Body of pancreas (tissue), 4 donors: ENCODE measurements around the gene GALNT5. TPM values are rescaled to one million over a fixed set of nuclear protein-coding genes. Genes with fewer than 3 reads are reported as not detected.

Experiments used
- ATAC-seq: fragments of 150-250 bp; one replicate; pipeline ENCODE4 v1.9.1; 2016
- DNase-seq, 4 donors: peaks; one replicate each; pipeline ENCODE4 v3.0.0-alpha.2; 2019
- H3K27ac ChIP-seq, 4 donors: fragments of 200-600 bp; sonication (generic); 1 replicate in 3 of 4; 2 replicates in 1 of 4; pipeline versions ENCODE4 v1.5.1 to v1.6.1; 2016 to 2019; ENCODE audit warnings: mild to moderate bottlenecking in 1 of 4, mixed read lengths in 1 of 4, moderate library complexity in 1 of 4
- H3K27me3 ChIP-seq, 2 donors: fragments of 200-600 bp; sonication (generic); one replicate each; pipeline ENCODE4 v1.6.0; 2016; ENCODE audit warnings: mild to moderate bottlenecking in 1 of 2
- H3K36me3 ChIP-seq, 2 donors: fragments of 200-600 bp; sonication (generic); replicated peaks in 1 of 2; 2 replicates each; pipeline ENCODE4 v1.5.1; 2016; ENCODE audit warnings: low read depth in 2 of 2; ENCODE audit not compliant: insufficient read depth in 1 of 2
- H3K4me1 ChIP-seq: fragments of 200-600 bp; sonication (generic); one replicate; pipeline ENCODE4 v1.6.0; 2016
- H3K4me3 ChIP-seq, 2 donors: fragments of 200-600 bp; sonication (generic); 1 replicate in 1 of 2; 2 replicates in 1 of 2; pipeline ENCODE4 v1.5.1; 2016 to 2019
- H3K9me3 ChIP-seq, 3 donors: fragments of 200-600 bp; sonication (generic); 1 replicate in 2 of 3; 2 replicates in 1 of 3; pipeline ENCODE4 v1.5.1; 2016
- POLR2A ChIP-seq, 3 donors: fragments of 450-650 bp; IDR thresholded peaks; one replicate each; pipeline ENCODE4 v1.6.1; 2016; ENCODE audit warnings: antibody characterized with exemption in 3 of 3, mild to moderate bottlenecking in 2 of 3
- WGBS, 2 donors: methylation state at CpG; one replicate each; pipeline ENCODE4 v1.1.5; 2017; 5-methylcytosine and 5-hydroxymethylcytosine counted together
- intact Hi-C: fragments of 100-400 bp; cut with DNase I; formaldehyde crosslinking; loops from one replicate; pipeline ENCODE4 v1.15.1; 2023
- total RNA-seq, 2 donors: library from RNA; depleted of rRNA; stranded (reverse); fragments of >200 nt; gene quantifications; one replicate each; pipeline ENCODE4 v1.1.0, GENCODE V29; 2016
- TF ChIP-seq, protein P1 (sequence below), 7 experiments: fragments of 450-650 bp in 4 of 7; fragments of 200-600 bp in 3 of 7; sonication (generic) in 3 of 7; IDR thresholded peaks; one replicate each; pipeline ENCODE4 v1.5.1; 2016 to 2019; ENCODE audit warnings: antibody characterized with exemption in 7 of 7

Gene GALNT5
- total RNA-seq, 2 donors from 2014 or later: 3.1 TPM; not detected in 1

DNA sequence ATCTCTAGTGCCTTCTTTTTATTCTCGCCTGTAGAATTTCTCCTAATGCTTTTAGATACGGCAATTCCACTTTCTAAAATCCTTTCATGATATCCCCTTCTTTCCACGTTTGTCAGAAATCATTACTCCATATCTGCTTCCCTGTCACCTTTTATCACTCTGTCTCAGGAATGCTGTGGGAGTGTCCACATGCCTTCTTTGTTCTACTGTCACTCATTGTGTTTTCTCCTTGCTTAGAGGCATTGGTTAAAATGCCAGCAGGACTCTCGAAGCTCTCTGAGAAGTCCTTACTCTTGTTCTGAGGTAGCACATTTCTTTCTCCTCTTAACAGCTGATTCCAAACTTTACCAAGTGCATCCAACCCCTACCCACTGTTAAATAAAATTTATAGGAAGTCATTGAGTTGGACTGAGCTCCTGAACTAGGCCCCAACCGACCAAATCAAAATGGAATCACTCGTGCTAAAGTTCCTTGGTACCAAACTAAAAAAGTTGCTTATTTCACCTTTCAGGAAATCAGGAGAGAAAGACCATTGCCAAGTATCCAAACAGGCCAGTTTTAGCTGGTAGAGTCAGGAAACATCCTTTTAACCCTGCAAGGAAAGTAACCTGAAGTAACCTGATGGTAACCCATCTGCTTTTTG lies 10.6 kb upstream of the GALNT5 start:
- Histone ChIP-seq H3K4me3 (no peak overlapping the region), H3K4me1 (no peaks in the 10 kb centered on the region), H3K9me3 (no peaks in the 10 kb centered on the region), H3K36me3 (no peaks in the 10 kb centered on the region), H3K27ac (no peak overlapping the region), H3K27me3 (no peaks in the 10 kb centered on the region)
- DNase-seq (no peak), ATAC-seq (no peak)
- TF ChIP-seq, protein P1, sequence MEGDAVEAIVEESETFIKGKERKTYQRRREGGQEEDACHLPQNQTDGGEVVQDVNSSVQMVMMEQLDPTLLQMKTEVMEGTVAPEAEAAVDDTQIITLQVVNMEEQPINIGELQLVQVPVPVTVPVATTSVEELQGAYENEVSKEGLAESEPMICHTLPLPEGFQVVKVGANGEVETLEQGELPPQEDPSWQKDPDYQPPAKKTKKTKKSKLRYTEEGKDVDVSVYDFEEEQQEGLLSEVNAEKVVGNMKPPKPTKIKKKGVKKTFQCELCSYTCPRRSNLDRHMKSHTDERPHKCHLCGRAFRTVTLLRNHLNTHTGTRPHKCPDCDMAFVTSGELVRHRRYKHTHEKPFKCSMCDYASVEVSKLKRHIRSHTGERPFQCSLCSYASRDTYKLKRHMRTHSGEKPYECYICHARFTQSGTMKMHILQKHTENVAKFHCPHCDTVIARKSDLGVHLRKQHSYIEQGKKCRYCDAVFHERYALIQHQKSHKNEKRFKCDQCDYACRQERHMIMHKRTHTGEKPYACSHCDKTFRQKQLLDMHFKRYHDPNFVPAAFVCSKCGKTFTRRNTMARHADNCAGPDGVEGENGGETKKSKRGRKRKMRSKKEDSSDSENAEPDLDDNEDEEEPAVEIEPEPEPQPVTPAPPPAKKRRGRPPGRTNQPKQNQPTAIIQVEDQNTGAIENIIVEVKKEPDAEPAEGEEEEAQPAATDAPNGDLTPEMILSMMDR (IDR thresholded peaks at IDR 0.05): no peak
- no peak for TF ChIP-seq POLR2A (IDR thresholded peaks at IDR 0.05)
- intact Hi-C loops: no loop called here
- 57 to 63% methylated on average over 6 of the region's 6 CpGs for WGBS, 2 donors

DNA sequence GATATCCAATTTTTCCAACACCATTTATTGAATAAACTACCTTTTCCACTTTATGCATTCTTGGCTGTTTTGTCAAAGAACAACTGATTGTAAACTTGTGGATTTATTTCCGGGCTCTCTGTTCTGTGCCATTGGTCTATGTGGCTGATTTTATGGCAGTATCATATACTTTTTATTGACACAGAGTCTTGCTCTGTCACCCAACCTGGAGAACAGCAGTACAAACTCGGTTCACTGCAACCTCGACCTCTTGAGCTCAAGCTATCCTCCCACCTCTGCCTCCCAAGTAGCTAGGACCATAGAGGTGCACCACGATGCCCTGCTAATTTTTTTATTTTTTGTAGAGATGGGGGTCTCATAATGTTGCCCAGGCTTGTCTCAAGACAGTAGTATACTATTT lies 6.7 kb upstream of the GALNT5 start:
- intact Hi-C loops: no loop called here
- no peak overlapping the region for H3K27ac ChIP-seq
- DNase-seq (no peak), ATAC-seq (no peak)
- no peaks in the 10 kb centered on the region for H3K36me3 ChIP-seq
- WGBS, 2 donors: 75 to 78% methylated on average over 4 of the region's 4 CpGs
- H3K4me1 ChIP-seq: no peaks in the 10 kb centered on the region
- no peaks in the 10 kb centered on the region for H3K9me3 ChIP-seq
- no peak overlapping the region for H3K4me3 ChIP-seq
- no peaks in the 10 kb centered on the region for H3K27me3 ChIP-seq
- TF ChIP-seq, protein P1 (IDR thresholded peaks at IDR 0.05): no peak
- TF ChIP-seq POLR2A (IDR thresholded peaks at IDR 0.05): no peak

DNA sequence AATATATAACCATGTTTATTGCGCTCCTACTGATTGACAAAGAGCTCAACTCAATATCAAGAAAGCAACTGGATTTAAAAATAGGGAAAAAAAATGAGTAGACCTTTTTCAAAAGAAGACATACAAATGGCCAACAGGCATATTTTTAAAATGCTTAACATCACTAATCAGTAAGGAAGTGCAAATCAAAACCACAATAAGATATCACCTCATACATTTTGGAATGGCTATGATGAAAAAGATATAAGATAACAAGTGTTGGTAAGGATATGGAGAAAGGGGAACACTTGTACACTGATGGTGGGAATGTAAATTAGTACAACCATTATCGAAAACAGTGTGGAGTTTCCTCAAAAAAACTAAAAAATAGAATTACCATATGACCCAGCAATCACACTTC lies 5.6 kb upstream of the GALNT5 start:
- Histone ChIP-seq H3K36me3 (no peaks in the 10 kb centered on the region), H3K9me3 (no peaks in the 10 kb centered on the region), H3K27me3 (no peaks in the 10 kb centered on the region), H3K4me1 (no peaks in the 10 kb centered on the region), H3K4me3 (no peak overlapping the region), H3K27ac (no peak overlapping the region)
- WGBS, 2 donors: 74 to 79% methylated on average over 2 of the region's 2 CpGs
- no peak for TF ChIP-seq POLR2A (IDR thresholded peaks at IDR 0.05)
- TF ChIP-seq, protein P1 (IDR thresholded peaks at IDR 0.05): no peak
- DNase-seq: no peak
- ATAC-seq: no peak
- intact Hi-C loops: no loop called here

DNA sequence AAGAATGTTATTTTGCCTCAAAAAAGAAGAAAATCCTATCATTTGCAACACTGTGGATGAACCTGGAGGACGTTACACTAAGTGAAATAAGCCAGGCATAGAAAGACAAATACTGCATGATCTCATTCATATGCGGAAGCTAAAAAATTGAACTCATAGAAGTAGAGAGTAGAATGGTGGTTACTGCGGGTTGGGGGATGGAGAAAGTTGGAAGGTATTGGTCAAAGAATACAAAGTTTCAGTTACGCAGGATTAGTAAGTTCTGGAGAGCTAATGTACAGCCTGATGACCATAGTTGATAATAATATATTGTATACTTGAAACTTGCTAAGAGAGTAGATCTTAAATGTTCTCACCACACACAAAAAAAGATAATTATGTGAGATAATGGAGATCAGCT lies 5.0 kb upstream of the GALNT5 start:
- intact Hi-C loops: no loop called here
- no peaks in the 10 kb centered on the region for H3K4me1 ChIP-seq
- WGBS, 2 donors: 77 to 85% methylated on average over 4 of the region's 4 CpGs
- TF ChIP-seq, protein P1 (IDR thresholded peaks at IDR 0.05): no peak
- no peak for TF ChIP-seq POLR2A (IDR thresholded peaks at IDR 0.05)
- no peaks in the 10 kb centered on the region for H3K9me3 ChIP-seq
- no peaks in the 10 kb centered on the region for H3K36me3 ChIP-seq
- no peaks in the 10 kb centered on the region for H3K27me3 ChIP-seq
- no peak overlapping the region for H3K27ac ChIP-seq
- H3K4me3 ChIP-seq: no peak overlapping the region
- DNase-seq (no peak), ATAC-seq (no peak)

DNA sequence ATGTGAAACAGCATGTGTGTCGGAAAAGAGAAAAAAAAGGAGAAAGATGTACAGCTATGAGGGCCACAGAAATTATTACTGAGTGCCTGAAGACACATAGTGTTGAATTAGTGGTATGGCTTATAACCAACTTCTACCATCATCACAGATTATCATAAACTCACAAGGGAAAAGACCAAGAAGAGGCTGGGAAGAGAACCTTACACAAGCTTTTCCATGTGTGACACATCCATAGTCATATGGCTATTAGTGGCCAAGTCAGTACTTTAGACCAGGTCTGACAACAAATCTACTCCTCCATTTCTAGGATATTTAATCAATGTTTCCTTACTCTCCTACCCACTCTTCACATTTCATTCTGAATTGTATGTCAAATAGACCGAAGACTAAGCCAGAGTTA lies 3.5 kb upstream of the GALNT5 start:
- H3K9me3 ChIP-seq: no peaks in the 10 kb centered on the region
- H3K27me3 ChIP-seq: no peaks in the 10 kb centered on the region
- intact Hi-C loops: no loop called here
- H3K4me1 ChIP-seq: no peaks in the 10 kb centered on the region
- ATAC-seq (no peak), DNase-seq (no peak)
- TF ChIP-seq POLR2A (IDR thresholded peaks at IDR 0.05): no peak
- TF ChIP-seq, protein P1 (IDR thresholded peaks at IDR 0.05): no peak
- no peak overlapping the region for H3K4me3 ChIP-seq
- H3K36me3 ChIP-seq: no peaks in the 10 kb centered on the region
- H3K27ac ChIP-seq: no peak overlapping the region
- WGBS, 2 donors: 82 to 85% methylated on average over 2 of the region's 2 CpGs
